Esophagus muscularis mucosa (tissue), 4 donors: ENCODE measurements around the gene LHFPL2.

Experiments
- CTCF ChIP-seq, 3 experiments: fragments of 200-600 bp in 2 of 3; fragments of 450-650 bp in 1 of 3; sonication (generic) in 2 of 3; IDR thresholded peaks; one replicate each; pipeline ENCODE4 v1.5.1; 2017 to 2019; ENCODE audit warnings: antibody characterized with exemption in 3 of 3, mild to moderate bottlenecking in 2 of 3, moderate library complexity in 1 of 3
- EP300 ChIP-seq: sonication (generic); formaldehyde crosslinking; IDR thresholded peaks from one replicate; pipeline ENCODE4 v1.6.1; 2017; ENCODE audit warnings: antibody characterized with exemption
- POLR2A ChIP-seq: fragments of 450-650 bp; IDR thresholded peaks from one replicate; pipeline ENCODE4 v1.6.1; 2017; ENCODE audit warnings: antibody characterized with exemption, moderate library complexity, mild to moderate bottlenecking, low read depth
- POLR2AphosphoS5 ChIP-seq, 2 donors: sonication (generic); formaldehyde crosslinking; IDR thresholded peaks; one replicate each; pipeline ENCODE4 v1.6.1; 2017; ENCODE audit warnings: antibody characterized with exemption in 2 of 2

GRCh38 chr5:78527054-78527859 is 121.3 kb downstream of the LHFPL2 start:
- TF ChIP-seq CTCF (IDR thresholded peaks at IDR 0.05): no peak
- TF ChIP-seq POLR2A: no peak
- peak; percentile 83 to 90 for TF ChIP-seq POLR2AphosphoS5 (IDR thresholded peaks at IDR 0.05)
- TF ChIP-seq EP300: no peak
